ENCODE results near the gene TDP1.

GRCh38 chr14:90045616-90046015, 89.9 kb downstream of the TDP1 start:
- TF ChIP-seq, protein P1, sequence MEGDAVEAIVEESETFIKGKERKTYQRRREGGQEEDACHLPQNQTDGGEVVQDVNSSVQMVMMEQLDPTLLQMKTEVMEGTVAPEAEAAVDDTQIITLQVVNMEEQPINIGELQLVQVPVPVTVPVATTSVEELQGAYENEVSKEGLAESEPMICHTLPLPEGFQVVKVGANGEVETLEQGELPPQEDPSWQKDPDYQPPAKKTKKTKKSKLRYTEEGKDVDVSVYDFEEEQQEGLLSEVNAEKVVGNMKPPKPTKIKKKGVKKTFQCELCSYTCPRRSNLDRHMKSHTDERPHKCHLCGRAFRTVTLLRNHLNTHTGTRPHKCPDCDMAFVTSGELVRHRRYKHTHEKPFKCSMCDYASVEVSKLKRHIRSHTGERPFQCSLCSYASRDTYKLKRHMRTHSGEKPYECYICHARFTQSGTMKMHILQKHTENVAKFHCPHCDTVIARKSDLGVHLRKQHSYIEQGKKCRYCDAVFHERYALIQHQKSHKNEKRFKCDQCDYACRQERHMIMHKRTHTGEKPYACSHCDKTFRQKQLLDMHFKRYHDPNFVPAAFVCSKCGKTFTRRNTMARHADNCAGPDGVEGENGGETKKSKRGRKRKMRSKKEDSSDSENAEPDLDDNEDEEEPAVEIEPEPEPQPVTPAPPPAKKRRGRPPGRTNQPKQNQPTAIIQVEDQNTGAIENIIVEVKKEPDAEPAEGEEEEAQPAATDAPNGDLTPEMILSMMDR (IDR thresholded peaks at IDR 0.05): no peak
- TF ChIP-seq POLR2AphosphoS5 (IDR thresholded peaks at IDR 0.05): no peak
- TF ChIP-seq POLR2A (IDR thresholded peaks at IDR 0.05): no peak

Measured in prostate gland (tissue), 2 donors.